Adrenal gland (tissue), 12 donors: ENCODE results near the gene NAPSA. TPM values are rescaled to one million over a fixed set of nuclear protein-coding genes. Genes with fewer than 3 reads are reported as not detected.

Source experiments
- DNase-seq, 7 donors: peaks; one replicate each; pipeline ENCODE4 v3.0.0-alpha.2; 2019 to 2020
- H3K27ac ChIP-seq, 5 donors: fragments of 200-600 bp; sonication (generic) in 4 of 5; 1 replicate in 3 of 5; 2 replicates in 2 of 5; pipeline versions ENCODE4 v1.5.1 to v1.8.0; 2016 to 2020; ENCODE audit warnings: mild to moderate bottlenecking in 1 of 5
- H3K27me3 ChIP-seq: fragments of 200-600 bp; 2 replicates; pipeline ENCODE4 v1.8.0; 2021
- H3K36me3 ChIP-seq, 2 donors: fragments of 200-600 bp; replicated peaks in 1 of 2; 1 replicate in 1 of 2; 2 replicates in 1 of 2; pipeline versions ENCODE4 v1.5.1 to v1.8.0; 2018 to 2022
- H3K4me1 ChIP-seq, 2 donors: fragments of 200-600 bp; replicated peaks in 1 of 2; 1 replicate in 1 of 2; 2 replicates in 1 of 2; pipeline versions ENCODE4 v1.5.1 to v1.8.0; 2018 to 2021
- H3K4me3 ChIP-seq, 4 donors: fragments of 200-600 bp; sonication (generic) in 3 of 4; one replicate each; pipeline ENCODE4 v1.5.1; 2016 to 2018
- H3K9me3 ChIP-seq, 3 donors: fragments of 200-600 bp; sonication (generic) in 1 of 3; replicated peaks in 1 of 3; 1 replicate in 2 of 3; 2 replicates in 1 of 3; pipeline versions ENCODE4 v1.5.1 to v1.8.0; 2016 to 2021
- CTCF ChIP-seq, 6 experiments: fragments of 450-650 bp in 4 of 6; fragments of 200-600 bp in 2 of 6; sonication (generic) in 1 of 6; IDR thresholded peaks; 1 replicate in 5 of 6; 2 replicates in 1 of 6; pipeline versions ENCODE4 v1.5.1 to v1.8.0; 2016 to 2021; ENCODE audit warnings: antibody characterized with exemption in 6 of 6, mild to moderate bottlenecking in 2 of 6, moderate library complexity in 1 of 6
- POLR2A ChIP-seq, 2 donors: fragments of 450-650 bp; IDR thresholded peaks; one replicate each; pipeline ENCODE4 v1.6.1; 2017; ENCODE audit warnings: antibody characterized with exemption in 2 of 2, mild to moderate bottlenecking in 2 of 2, moderate library complexity in 1 of 2
- WGBS, 4 donors: extraction: QIAGEN DNeasy Blood & Tissue Kit in 2 of 4; methylation state at CpG; one replicate each; pipeline versions ENCODE4 v1.1.5 to v1.1.7; 2013 to 2017; 5-methylcytosine and 5-hydroxymethylcytosine counted together
- intact Hi-C, 2 donors: fragments of 100-400 bp; cut with DNase I; formaldehyde crosslinking; loops; one replicate each; pipeline versions ENCODE4 v1.14.1 to v1.15.0; 2022 to 2023
- polyA plus RNA-seq, 3 donors: library from polyadenylated mRNA; stranded (reverse); fragments of 200-250 nt in 2 of 3; fragments of 350-450 nt in 1 of 3; fragmentation: Illumina TruSeq in 1 of 3; extraction: RNeasy Lipid Tissue Mini Kit (QIAGEN cat#74804) in 1 of 3; gene quantifications; one replicate each; pipeline ENCODE4 v1.2.3, GENCODE V29; 2013 to 2014
- total RNA-seq, 9 donors: library from RNA; depleted of rRNA in 4 of 9; stranded (reverse); fragments of >200 nt in 4 of 9; fragments of 120-200 nt in 1 of 9; fragmentation: NEBNext Ultra II Directional in 1 of 9; extraction: Animal tissue kit (Norgen Biotek cat#: 25700) in 1 of 9; gene quantifications; one replicate each; pipeline versions ENCODE4 v1.1.0 to v1.2.4, GENCODE V29; 2013 to 2023
- donor health status: healthy with polysubstance abuse.
- donor health status: Bipolar disorder and iron deficiency.
- donor health status: DM: yes; HTN: yes; CAD: no.
- donor health status: DM: no; HTN: no; CAD: no.
- donor health status: DM: no; HTN: no; CAD: no.
- donor health status: DM: yes; HTN: yes; CAD: no.

NAPSA gene
- total and polyA plus RNA-seq, 12 donors = 0.14 to 4.5 (median 0.67) TPM; not detected in 3

- H3K27ac ChIP-seq = no peak overlapping the region
- H3K4me3 ChIP-seq = no peak overlapping the region
- no peaks in the 10 kb centered on the region for H3K27me3 ChIP-seq
- TF ChIP-seq CTCF (IDR thresholded peaks at IDR 0.05) = no peak
- TF ChIP-seq POLR2A (IDR thresholded peaks at IDR 0.05) = no peak
- H3K9me3 ChIP-seq = no peaks in the 10 kb centered on the region
- DNase-seq = no peak
- WGBS, 4 donors = 79 to 94% (median 85%) methylated on average over 6 to 7 of the region's 7 CpGs
- no peaks in the 10 kb centered on the region for H3K4me1 ChIP-seq
- H3K36me3 ChIP-seq = no peaks in the 10 kb centered on the region
- intact Hi-C loops = no loop called here
Observed at GRCh38 chr19:50361290-50362029, 4.0 kb downstream of the NAPSA start.

GRCh38 chr19:50359328-50359818 is 6.1 kb downstream of the NAPSA start:
- WGBS, 4 donors = 87 to 92% (median 90%) methylated on average over 10 to 11 of the region's 11 CpGs

GRCh38 chr19:50358483-50359327 is 6.7 kb downstream of the NAPSA start:
- TF ChIP-seq CTCF (IDR thresholded peaks at IDR 0.05) (no peak), POLR2A (IDR thresholded peaks at IDR 0.05) (peak; percentile 37 to 41)
- H3K27ac ChIP-seq = peak overlapping the region in 2 of 5 donors; percentile 73 to 77
- H3K9me3 ChIP-seq = no peaks in the 10 kb centered on the region
- H3K4me1 ChIP-seq = no peaks in the 10 kb centered on the region
- H3K27me3 ChIP-seq = no peaks in the 10 kb centered on the region
- intact Hi-C loops = loop anchor here in 1 of 2 donors (10.0 kb wide), 1 partner anchor 426 kb away; no protein-coding TSS in a partner anchor
- no peaks in the 10 kb centered on the region for H3K36me3 ChIP-seq
- WGBS, 4 donors = 32 to 49% (median 40%) methylated on average over 24 to 54 of the region's 54 CpGs
- DNase-seq = peak in 5 of 7 donors; percentile 46 to 71 (median 55)
- H3K4me3 ChIP-seq = peak overlapping the region in 1 of 4 donors; percentile 49

More at GRCh38 chr19:50359328-50359818, 6.1 kb downstream of the NAPSA start:
- Histone ChIP-seq H3K4me3 (no peak overlapping the region), H3K36me3 (no peaks in the 10 kb centered on the region), H3K4me1 (no peaks in the 10 kb centered on the region), H3K27ac (no peak overlapping the region), H3K27me3 (no peaks in the 10 kb centered on the region), H3K9me3 (no peaks in the 10 kb centered on the region)
- no peak for TF ChIP-seq POLR2A (IDR thresholded peaks at IDR 0.05)
- no peak for TF ChIP-seq CTCF (IDR thresholded peaks at IDR 0.05)
- intact Hi-C loops = loop anchor here in 1 of 2 donors (10.0 kb wide), 1 partner anchor 425 kb away; no protein-coding TSS in a partner anchor
- no peak for DNase-seq
